ENCODE data around the gene RTN4R. TPM values are rescaled to one million over a fixed set of nuclear protein-coding genes. Genes with fewer than 3 reads are reported as not detected.

RTN4R gene
- total and polyA plus RNA-seq, 9 of the 15 experiments (the other 6 are each of a cell fraction or from before 2014, with no cell fraction given), result 0.04 to 2.8 (median 1.4) TPM; not detected in 3

GRCh38 chr22:20203142-20203551 lies 65.0 kb downstream of the RTN4R start (continued):
- TF ChIP-seq ZBTB9 (CRISPR knock-in tag; IDR thresholded peaks at IDR 0.05), result 0 out of 2 replicates have a peak, but pooled peaks have one; percentile 17
- TF ChIP-seq HNRNPH1 (optimal IDR thresholded peaks at IDR 0.05; ENCODE audit: low read depth, low read length), result no peak
- 0 out of 2 replicates have a peak, but pooled peaks have one; percentile 26 for TF ChIP-seq NR4A1 (CRISPR knock-in tag; IDR thresholded peaks at IDR 0.05)
- TF ChIP-seq NR4A1 (tag; IDR thresholded peaks at IDR 0.05), result no peak
- TF ChIP-seq PHF21A (IDR thresholded peaks at IDR 0.05; ENCODE audit: borderline replicate concordance, low read depth), result no peak
- TF ChIP-seq ATF6 (CRISPR knock-in tag; IDR thresholded peaks at IDR 0.05), result no peak
- TF ChIP-seq COPS2 (conservative IDR thresholded peaks at IDR 0.05), result no peak
- TF ChIP-seq HDGF (IDR thresholded peaks at IDR 0.05), result no peak
- TF ChIP-seq RAD21 (CRISPR knock-in tag; conservative IDR thresholded peaks at IDR 0.05 in 1 of 2, IDR thresholded peaks at IDR 0.05 in 1 of 2), result no peak
- TF ChIP-seq MGA (IDR thresholded peaks at IDR 0.05), result no peak
- no peak for TF ChIP-seq ZNF324 (CRISPR knock-in tag; IDR thresholded peaks at IDR 0.05)
- 0 out of 4 replicates have a peak, but pooled peaks of 1 of the 2 experiments have one; percentile 34 for TF ChIP-seq MLX (CRISPR knock-in tag; conservative IDR thresholded peaks at IDR 0.05)
- TF ChIP-seq SETDB1 (IDR thresholded peaks at IDR 0.05; ENCODE audit: low read length), result peak; percentile 59

Measured in K562 (cell line).